ENCODE data around the gene GMDS. TPM values are rescaled to one million over a fixed set of nuclear protein-coding genes. Genes with fewer than 3 reads are reported as not detected.

The GMDS gene
- polyA plus RNA-seq, 1 donor (not counting 4 experiments of a cell fraction or from before 2014, with no cell fraction given), result 22.1 TPM

- Histone ChIP-seq H3K9me1 (ENCODE audit: control insufficient read depth, extremely low read depth, insufficient read depth, low read length) (no peaks in the 10 kb centered on the region), H3K9me3 (ENCODE audit: control insufficient read depth, low read depth, low read length) (no peaks in the 10 kb centered on the region), H3K4me2 (ENCODE audit: control insufficient read depth, extremely low read depth, insufficient read depth, low read depth, low read length) (no peak overlapping the region), H4K20me1 (ENCODE audit: control insufficient read depth, extremely low read depth, insufficient read depth, low read length) (no peaks in the 10 kb centered on the region), H3K4me3 (ENCODE audit: control insufficient read depth in 2 of 3, extremely low read depth in 1 of 3, insufficient read depth in 2 of 3, low read depth in 1 of 3, low read length in 3 of 3) (no peak overlapping the region), H3K27ac (ENCODE audit: control insufficient read depth, insufficient read depth, low read length) (no peak overlapping the region), H3K79me2 (ENCODE audit: control insufficient read depth, insufficient read depth, low read length) (no peaks in the 10 kb centered on the region), H2AFZ (ENCODE audit: control insufficient read depth, low read length) (no peak overlapping the region), H3K36me3 (ENCODE audit: control insufficient read depth in 2 of 2, extremely low read depth in 1 of 2, insufficient read depth in 2 of 2, low read length in 2 of 2) (no peaks in the 10 kb centered on the region), H3K4me1 (ENCODE audit: control insufficient read depth, extremely low read depth, insufficient read depth, low read length) (no peaks in the 10 kb centered on the region), H3K9ac (ENCODE audit: control insufficient read depth, extremely low read depth, insufficient read depth, low read length) (no peak overlapping the region), H3K27me3 (ENCODE audit: control insufficient read depth, extremely low read depth, insufficient read depth, low read length) (no peaks in the 10 kb centered on the region)
- dilution Hi-C loops (cut with MboI; ENCODE audit: extremely low pct_ligation_motif_present, low sequenced_read_pairs), result no loop called here
- no peak for DNase-seq (ENCODE audit: low read depth, low spot score)
- no peak for FAIRE-seq
- TF ChIP-seq EZH2 (IDR thresholded peaks at IDR 0.05; ENCODE audit: low read length), result no peak
- TF ChIP-seq, protein P1, sequence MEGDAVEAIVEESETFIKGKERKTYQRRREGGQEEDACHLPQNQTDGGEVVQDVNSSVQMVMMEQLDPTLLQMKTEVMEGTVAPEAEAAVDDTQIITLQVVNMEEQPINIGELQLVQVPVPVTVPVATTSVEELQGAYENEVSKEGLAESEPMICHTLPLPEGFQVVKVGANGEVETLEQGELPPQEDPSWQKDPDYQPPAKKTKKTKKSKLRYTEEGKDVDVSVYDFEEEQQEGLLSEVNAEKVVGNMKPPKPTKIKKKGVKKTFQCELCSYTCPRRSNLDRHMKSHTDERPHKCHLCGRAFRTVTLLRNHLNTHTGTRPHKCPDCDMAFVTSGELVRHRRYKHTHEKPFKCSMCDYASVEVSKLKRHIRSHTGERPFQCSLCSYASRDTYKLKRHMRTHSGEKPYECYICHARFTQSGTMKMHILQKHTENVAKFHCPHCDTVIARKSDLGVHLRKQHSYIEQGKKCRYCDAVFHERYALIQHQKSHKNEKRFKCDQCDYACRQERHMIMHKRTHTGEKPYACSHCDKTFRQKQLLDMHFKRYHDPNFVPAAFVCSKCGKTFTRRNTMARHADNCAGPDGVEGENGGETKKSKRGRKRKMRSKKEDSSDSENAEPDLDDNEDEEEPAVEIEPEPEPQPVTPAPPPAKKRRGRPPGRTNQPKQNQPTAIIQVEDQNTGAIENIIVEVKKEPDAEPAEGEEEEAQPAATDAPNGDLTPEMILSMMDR (optimal IDR thresholded peaks at IDR 0.05 in 1 of 3, IDR thresholded peaks at IDR 0.05 in 1 of 3, conservative IDR thresholded peaks at IDR 0.05 in 1 of 3; ENCODE audit: extremely low read depth in 1 of 3, insufficient read depth in 2 of 3, low read length in 3 of 3), result no peak
Measured at GRCh38 chr6:2275892-2276242, 30.5 kb upstream of the GMDS start.

GRCh38 chr6:2274981-2275891 is 29.8 kb upstream of the GMDS start:
- H3K4me2 ChIP-seq (ENCODE audit: control insufficient read depth, extremely low read depth, insufficient read depth, low read depth, low read length), result no peak overlapping the region
- H2AFZ ChIP-seq (ENCODE audit: control insufficient read depth, low read length), result no peak overlapping the region
- H3K79me2 ChIP-seq (ENCODE audit: control insufficient read depth, insufficient read depth, low read length), result no peaks in the 10 kb centered on the region

More at GRCh38 chr6:2274981-2275891, 29.8 kb upstream of the GMDS start:
- H3K36me3 ChIP-seq (ENCODE audit: control insufficient read depth in 2 of 2, extremely low read depth in 1 of 2, insufficient read depth in 2 of 2, low read length in 2 of 2), result no peaks in the 10 kb centered on the region
- no peaks in the 10 kb centered on the region for H3K4me1 ChIP-seq (ENCODE audit: control insufficient read depth, extremely low read depth, insufficient read depth, low read length)
- H3K27me3 ChIP-seq (ENCODE audit: control insufficient read depth, extremely low read depth, insufficient read depth, low read length), result no peaks in the 10 kb centered on the region
- DNase-seq (ENCODE audit: low read depth, low spot score), result no peak
- H3K4me3 ChIP-seq (ENCODE audit: control insufficient read depth in 2 of 3, extremely low read depth in 1 of 3, insufficient read depth in 2 of 3, low read depth in 1 of 3, low read length in 3 of 3), result no peak overlapping the region
- no peak overlapping the region for H3K27ac ChIP-seq (ENCODE audit: control insufficient read depth, insufficient read depth, low read length)
- H3K9me1 ChIP-seq (ENCODE audit: control insufficient read depth, extremely low read depth, insufficient read depth, low read length), result no peaks in the 10 kb centered on the region
- TF ChIP-seq, protein P1 (optimal IDR thresholded peaks at IDR 0.05 in 1 of 3, IDR thresholded peaks at IDR 0.05 in 1 of 3, conservative IDR thresholded peaks at IDR 0.05 in 1 of 3; ENCODE audit: extremely low read depth in 1 of 3, insufficient read depth in 2 of 3, low read length in 3 of 3), result no peak
- TF ChIP-seq EZH2 (IDR thresholded peaks at IDR 0.05; ENCODE audit: low read length), result no peak
- dilution Hi-C loops (cut with MboI; ENCODE audit: extremely low pct_ligation_motif_present, low sequenced_read_pairs), result no loop called here
- FAIRE-seq, result no peak
- H3K9ac ChIP-seq (ENCODE audit: control insufficient read depth, extremely low read depth, insufficient read depth, low read length), result no peak overlapping the region
- H3K9me3 ChIP-seq (ENCODE audit: control insufficient read depth, low read depth, low read length), result no peaks in the 10 kb centered on the region
- no peaks in the 10 kb centered on the region for H4K20me1 ChIP-seq (ENCODE audit: control insufficient read depth, extremely low read depth, insufficient read depth, low read length)

All from keratinocyte (primary cell).